Heart right ventricle (tissue), 16 donors: Measurements from ENCODE around the gene ZNF581. TPM values are rescaled to one million over a fixed set of nuclear protein-coding genes. Genes with fewer than 3 reads are reported as not detected.

ENCODE experiments used
- ATAC-seq, 8 donors: fragments of 200-7000 bp; cut with Tn5 transposase; one replicate each; pipeline ENCODE4 v1.9.1; 2020; ENCODE audit warnings: mild to moderate bottlenecking in 8 of 8, moderate library complexity in 8 of 8, moderate number of reproducible peaks in 1 of 8
- DNase-seq, 2 donors: peaks; one replicate each; pipeline ENCODE4 v3.0.0-alpha.2; 2020
- H3K27ac ChIP-seq, 10 donors: fragments of 200-600 bp; sonication (generic) in 2 of 10; one replicate each; pipeline versions ENCODE4 v1.5.0 to v1.8.0; 2020 to 2022; ENCODE audit warnings: mild to moderate bottlenecking in 3 of 10
- H3K27me3 ChIP-seq, 7 donors: fragments of 200-600 bp; one replicate each; pipeline ENCODE4 v1.8.0; 2021 to 2022; ENCODE audit warnings: mild to moderate bottlenecking in 2 of 7
- H3K36me3 ChIP-seq, 9 donors: fragments of 200-600 bp; sonication (generic) in 1 of 9; one replicate each; pipeline versions ENCODE4 v1.5.0 to v1.8.0; 2020 to 2022; ENCODE audit warnings: mild to moderate bottlenecking in 2 of 9
- H3K4me1 ChIP-seq, 9 donors: fragments of 200-600 bp; sonication (generic) in 1 of 9; one replicate each; pipeline versions ENCODE4 v1.5.0 to v1.8.0; 2020 to 2022; ENCODE audit warnings: mild to moderate bottlenecking in 4 of 9
- H3K4me3 ChIP-seq, 10 donors: fragments of 200-600 bp; sonication (generic) in 2 of 10; one replicate each; pipeline versions ENCODE4 v1.5.0 to v1.8.0; 2020 to 2022; ENCODE audit warnings: mild to moderate bottlenecking in 7 of 10, moderate library complexity in 2 of 10
- H3K9me3 ChIP-seq, 11 donors: fragments of 200-600 bp in 10 of 11; sonication (generic) in 2 of 11; one replicate each; pipeline versions ENCODE4 v1.5.0 to v1.8.0; 2013 to 2022; ENCODE audit warnings: mild to moderate bottlenecking in 2 of 11, control low read depth in 1 of 11, moderate library complexity in 1 of 11
- CTCF ChIP-seq, 9 donors: fragments of 200-600 bp; sonication (generic) in 2 of 9; IDR thresholded peaks; one replicate each; pipeline versions ENCODE4 v1.5.0 to v1.8.0; 2021 to 2022; ENCODE audit warnings: antibody characterized with exemption in 9 of 9, mild to moderate bottlenecking in 5 of 9, moderate library complexity in 1 of 9
- WGBS, 2 donors: extraction: QIAGEN DNeasy Blood & Tissue Kit; methylation state at CpG; one replicate each; pipeline ENCODE4 v1.1.7; 2013; ENCODE audit warnings: inconsistent platforms in 1 of 2; 5-methylcytosine and 5-hydroxymethylcytosine counted together
- intact Hi-C, 10 donors: fragments of 100-400 bp; cut with DNase I; formaldehyde crosslinking; loops; one replicate each; pipeline versions ENCODE4 v1.11.1 to v1.14.2; 2022
- polyA plus RNA-seq, 2 donors: library from polyadenylated mRNA; stranded (reverse); fragments of 200-250 nt; gene quantifications; one replicate each; pipeline ENCODE4 v1.2.3, GENCODE V29; 2013
- total RNA-seq, 10 donors: library from RNA; stranded (reverse); fragmentation: NEBNext Ultra II Directional in 3 of 10; extraction: Animal tissue kit (Norgen Biotek cat#: 25700) in 3 of 10; gene quantifications; one replicate each; pipeline versions ENCODE4 v1.2.1 to v1.2.4, GENCODE V29; 2021 to 2023
- donor health status: Arrhythmogenic right ventricular cardiomyopathy.
- donor health status: ischemic (EF 13 %, LVEDD 7.1; RV severe dilation, severe dysfunction).
- donor health status: healthy with polysubstance abuse.
- donor health status: DM: no; HTN: yes; CAD: no.
- donor health status: DM: no; HTN: no; CAD: no.
- donor health status: ischemic (EF 25% LVEDD 6.9; RV normal size, moderate dysfunction).
- donor health status: ischemic (EF 25% LVEDD 5.7; RV mildly dilated, moderate dysfunction).
- donor health status: healthy.
- donor health status: DM: yes; HTN: yes; CAD: no.
- donor health status: Ischemic cardiomyopathy.
- donor health status: ischemic (EF 35%, LVEDD 5.7; RV mildly dilated, moderate dysfunction).
- donor health status: nonischemic (EF 11% LVEDD 7.7; RV severe dilation, severe dysfunction).
- donor health status: DM: yes; HTN: yes; CAD: no.
- donor health status: PGD.
- donor health status: ischemic (EF 29% LVEDD 5.4; RV normal size, mild dysfunction).
- donor health status: nonischemic (EF 23%, LVEDD 6.1; RV moderate dilation, normal function).

Gene ZNF581
- total and polyA plus RNA-seq, 12 donors, result 4.0 to 15.6 (median 6.5) TPM

GRCh38 chr19:55618426-55618825 is 25.0 kb upstream of the ZNF581 start:
- Histone ChIP-seq H3K9me3 (no peaks in the 10 kb centered on the region), H3K36me3 (peaks cover 9 to 66% (median 27%) of the 10 kb centered on the region in 9 donors), H3K4me1 (peaks cover 0 to 38% (median 5%) of the 10 kb centered on the region in 9 donors), H3K27me3 (no peaks in the 10 kb centered on the region), H3K27ac (peak overlapping the region in 1 of 10 donors; percentile 35), H3K4me3 (no peak overlapping the region)
- DNase-seq (no peak), ATAC-seq (no peak)
- no peak for TF ChIP-seq CTCF (IDR thresholded peaks at IDR 0.05)
- intact Hi-C loops, result no loop called here
- 86 to 91% methylated on average over 7 of the region's 7 CpGs for WGBS, 2 donors

GRCh38 chr19:55619286-55619685 is 24.2 kb upstream of the ZNF581 start:
- Histone ChIP-seq H3K27ac (no peak overlapping the region), H3K9me3 (no peaks in the 10 kb centered on the region), H3K27me3 (no peaks in the 10 kb centered on the region), H3K4me3 (no peak overlapping the region), H3K4me1 (peaks cover 0 to 44% (median 10%) of the 10 kb centered on the region in 9 donors), H3K36me3 (peaks cover 9 to 57% (median 27%) of the 10 kb centered on the region in 9 donors)
- DNase-seq (no peak), ATAC-seq (no peak)
- intact Hi-C loops, result no loop called here
- WGBS, 2 donors, result 86 to 90% methylated on average over 3 of the region's 3 CpGs
- TF ChIP-seq CTCF (IDR thresholded peaks at IDR 0.05), result no peak

- H3K27ac ChIP-seq, result peak overlapping the region in 1 of 10 donors; percentile 56
- intact Hi-C loops, result no loop called here
- H3K9me3 ChIP-seq, result no peaks in the 10 kb centered on the region
- no peaks in the 10 kb centered on the region for H3K27me3 ChIP-seq
- H3K4me3 ChIP-seq, result no peak overlapping the region
- H3K4me1 ChIP-seq, result peaks cover 5 to 52% (median 15%) of the 10 kb centered on the region in 9 donors
- WGBS, 2 donors, result 91 to 92% methylated on average over 12 of the region's 12 CpGs
- no peak for TF ChIP-seq CTCF (IDR thresholded peaks at IDR 0.05)
- no peak for DNase-seq
- no peak for ATAC-seq
- peaks cover 9 to 46% (median 18%) of the 10 kb centered on the region in 9 donors for H3K36me3 ChIP-seq
These were observed 22.8 kb upstream of the ZNF581 start for GRCh38 chr19:55620410-55621204.

GRCh38 chr19:55621205-55621672 is 22.2 kb upstream of the ZNF581 start:
- Histone ChIP-seq H3K36me3 (peaks cover 4 to 40% (median 13%) of the 10 kb centered on the region in 9 donors), H3K27ac (no peak overlapping the region), H3K4me3 (no peak overlapping the region), H3K9me3 (no peaks in the 10 kb centered on the region), H3K4me1 (peaks cover 5 to 52% (median 15%) of the 10 kb centered on the region in 9 donors), H3K27me3 (no peaks in the 10 kb centered on the region)
- TF ChIP-seq CTCF (IDR thresholded peaks at IDR 0.05), result no peak
- WGBS, 2 donors, result 86 to 87% methylated on average over 9 of the region's 9 CpGs
- intact Hi-C loops, result no loop called here
- DNase-seq (no peak), ATAC-seq (no peak)
